ENCODE measurements around the gene PPP1R18.
"Not testable (repeated sequence)": the region's sequence is repeated elsewhere in the genome, so short reads cannot be mapped to it uniquely, and the experiment has no call there.

PPP1R18 gene

GRCh38 chr6:30672445-30673253 lies 13.8 kb downstream of the PPP1R18 start, which contains the start of gene DHX16:
DHX16 (minus strand) TSS chr6:30673006; CDS start chr6:30672841, 165 bp downstream.
- in situ Hi-C loops (cut with MboI; ENCODE audit: low sequenced_read_pairs) = no loop called here

DNA sequence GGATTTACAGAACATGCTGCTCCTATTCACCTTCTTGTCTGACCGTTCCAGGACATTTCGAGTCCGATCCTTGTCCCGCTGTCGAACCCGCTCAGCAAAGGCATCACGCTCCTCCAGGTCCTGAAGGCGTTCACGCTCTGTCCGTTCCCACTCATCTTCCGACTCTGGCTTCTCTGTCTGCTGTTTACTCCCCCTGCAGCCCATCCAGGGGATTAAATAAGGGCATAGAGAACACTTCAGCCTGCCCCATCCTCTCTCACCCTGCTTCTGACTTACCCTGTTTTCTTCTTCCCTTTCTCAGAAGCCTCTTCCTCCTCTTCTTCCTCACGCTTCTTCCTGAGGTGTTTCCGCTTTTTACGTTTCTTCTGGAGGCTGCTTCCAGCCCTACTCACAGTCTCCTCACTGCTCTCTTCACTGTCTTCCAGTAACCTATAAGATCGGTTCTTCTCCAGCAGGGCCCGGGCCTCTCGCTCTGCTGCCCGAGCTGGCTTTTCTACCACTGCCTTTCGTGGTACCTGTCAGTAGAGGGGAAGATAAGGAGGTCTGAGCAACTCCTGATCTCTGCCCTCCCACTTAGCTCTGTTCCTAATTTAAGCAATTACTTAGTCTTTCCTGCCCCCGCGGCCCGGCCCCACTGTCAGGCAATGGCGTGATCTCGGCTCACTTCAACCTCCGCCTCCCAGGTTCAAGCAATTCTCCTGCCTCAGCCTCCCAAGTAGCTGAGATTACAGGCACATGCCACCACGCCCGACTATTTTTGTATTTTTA lies 15.5 kb downstream of the PPP1R18 start:
- in situ Hi-C loops (cut with MboI; ENCODE audit: low sequenced_read_pairs) = no loop called here

- in situ Hi-C loops (cut with MboI; ENCODE audit: low sequenced_read_pairs) = not testable (repeated sequence)
Measured at GRCh38 chr6:30666300-30666699, 20.1 kb downstream of the PPP1R18 start.

DNA sequence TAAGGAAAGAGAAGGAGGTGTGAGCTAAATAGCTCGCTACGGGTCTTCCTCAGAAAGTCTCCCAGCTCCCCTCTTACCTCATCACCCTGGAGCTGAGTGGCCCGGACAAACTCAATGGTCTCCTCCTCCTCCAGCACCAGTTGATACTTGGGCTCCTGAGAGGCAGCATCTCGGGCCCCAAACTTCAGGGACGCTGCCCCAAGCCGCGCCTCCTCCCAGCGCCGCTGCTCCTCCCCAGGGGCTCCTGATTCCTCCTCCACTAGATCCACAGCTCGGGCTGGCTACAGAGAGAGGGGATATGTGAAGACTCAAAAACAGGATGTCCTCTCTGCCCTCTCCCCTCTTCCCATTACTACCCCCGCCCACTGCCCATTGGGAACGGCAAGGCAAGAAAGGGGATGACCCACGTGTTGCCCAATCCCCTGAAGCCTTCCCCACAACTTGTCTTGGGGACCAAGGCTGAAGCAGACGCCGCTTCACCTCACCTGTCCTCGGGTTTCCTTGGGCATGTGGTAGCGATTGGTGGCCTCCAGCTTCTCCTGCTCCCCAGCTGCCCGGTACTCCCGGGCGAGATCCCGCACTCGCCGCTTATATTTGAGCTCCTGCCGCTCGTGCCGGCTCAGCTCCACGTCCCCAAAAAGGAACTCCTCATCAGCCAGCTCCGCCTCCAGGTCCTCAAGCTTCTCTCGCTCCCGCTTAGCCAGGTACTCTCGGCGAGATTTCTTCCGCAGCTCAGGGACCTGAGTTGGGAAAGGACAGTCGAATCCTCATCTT lies 21.3 kb downstream of the PPP1R18 start:
- in situ Hi-C loops (cut with MboI; ENCODE audit: low sequenced_read_pairs) = no loop called here

DNA sequence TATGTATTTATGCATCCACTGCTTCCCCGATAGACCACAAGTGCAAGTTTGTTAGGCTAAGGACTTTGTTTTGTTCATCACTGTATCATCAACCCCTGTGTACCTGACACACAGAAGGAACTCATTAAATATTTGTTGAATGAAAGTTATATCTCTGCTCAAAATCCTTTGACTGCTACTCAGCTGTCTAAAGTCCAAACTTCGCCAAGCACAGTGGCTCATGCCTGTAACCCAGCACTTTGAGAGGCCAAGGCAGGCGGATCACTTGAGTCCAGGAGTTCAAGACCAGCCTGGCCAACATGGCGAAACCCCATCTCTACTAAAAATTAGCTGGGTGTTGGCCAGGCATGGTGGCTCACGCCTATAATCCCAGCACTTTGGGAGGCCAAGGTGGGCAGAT lies 28.5 kb downstream of the PPP1R18 start:
- in situ Hi-C loops (cut with MboI; ENCODE audit: low sequenced_read_pairs) = not testable (repeated sequence)

DNA sequence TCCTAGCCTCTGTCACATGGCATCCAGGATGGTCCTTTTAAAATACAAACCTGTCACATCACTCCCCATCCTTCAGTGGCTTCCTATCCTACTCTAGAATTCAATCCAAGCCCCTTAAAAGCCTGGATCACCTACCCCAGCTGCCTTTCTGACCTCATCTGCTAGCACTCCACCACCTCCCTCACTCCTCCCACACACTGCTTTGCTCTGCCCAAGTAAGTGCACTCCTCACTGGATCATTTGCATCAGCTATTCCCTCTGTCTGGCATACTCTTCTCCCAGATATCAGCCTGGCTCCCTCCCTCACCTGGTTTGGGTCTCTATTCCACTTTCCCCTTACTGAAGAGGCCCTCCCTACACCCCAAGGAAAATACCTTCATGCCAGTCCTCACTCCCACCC lies 29.0 kb downstream of the PPP1R18 start:
- in situ Hi-C loops (cut with MboI; ENCODE audit: low sequenced_read_pairs) = no loop called here

DNA sequence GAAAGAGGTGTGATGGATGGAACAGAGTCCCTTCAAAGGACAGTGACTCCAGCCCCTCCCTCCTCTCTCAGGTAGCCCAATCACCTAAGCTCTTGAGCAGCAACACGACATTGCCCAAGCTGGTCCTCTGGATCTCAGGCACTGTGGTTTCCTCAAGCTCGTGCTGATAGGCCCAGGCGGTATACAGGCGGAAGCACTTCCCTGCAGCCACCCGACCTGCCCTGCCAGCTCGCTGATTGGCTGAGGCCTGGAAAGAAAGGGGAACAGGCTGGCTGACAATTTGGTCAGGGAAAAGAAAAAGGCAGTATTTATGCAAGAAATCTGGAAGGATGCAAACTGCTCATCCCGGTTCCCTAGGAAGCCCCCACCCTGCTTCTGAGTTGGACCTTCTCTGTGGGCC lies 29.9 kb downstream of the PPP1R18 start:
- in situ Hi-C loops (cut with MboI; ENCODE audit: low sequenced_read_pairs) = no loop called here

DNA sequence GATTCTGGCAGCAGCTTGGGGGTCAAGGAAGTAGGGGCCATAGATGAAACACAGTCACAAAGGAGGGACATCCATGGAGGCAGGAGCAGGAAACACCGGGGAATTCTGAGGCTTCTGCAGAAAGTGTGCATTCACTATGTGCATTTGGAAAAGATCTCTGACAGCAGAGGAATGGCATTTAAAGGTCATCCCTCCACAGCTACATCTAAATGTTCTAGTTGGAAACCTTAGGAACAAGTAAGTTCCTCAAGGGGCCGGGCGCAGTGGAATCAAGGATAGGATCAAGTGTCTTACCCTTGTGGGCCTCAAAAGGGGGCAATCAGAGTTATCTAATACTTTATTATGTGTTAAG lies 30.7 kb downstream of the PPP1R18 start:
- in situ Hi-C loops (cut with MboI; ENCODE audit: low sequenced_read_pairs) = no loop called here

GRCh38 chr6:30654798-30655742 lies 31.4 kb downstream of the PPP1R18 start:
- in situ Hi-C loops (cut with MboI; ENCODE audit: low sequenced_read_pairs) = no loop called here

DNA sequence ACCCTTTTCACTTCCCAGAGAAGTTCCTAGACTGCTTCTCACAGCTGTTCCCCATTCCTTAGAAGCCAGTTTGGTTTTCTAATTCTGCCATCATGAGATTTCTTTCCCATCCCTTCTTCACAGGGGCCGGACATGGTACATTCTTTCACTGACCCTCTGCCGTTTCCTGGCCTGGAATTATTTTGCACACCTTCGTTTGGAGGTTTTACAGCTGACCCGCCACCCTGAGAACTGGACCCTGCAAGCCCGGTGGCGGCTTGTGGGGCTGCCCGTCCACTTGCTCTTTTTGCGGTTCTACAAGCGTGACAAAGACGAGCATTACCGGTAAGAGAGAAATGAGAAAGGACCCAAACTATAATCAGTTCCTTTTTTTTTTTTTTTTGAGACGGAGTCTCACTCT lies 35.3 kb downstream of the PPP1R18 start:
- in situ Hi-C loops (cut with MboI; ENCODE audit: low sequenced_read_pairs) = no loop called here

DNA sequence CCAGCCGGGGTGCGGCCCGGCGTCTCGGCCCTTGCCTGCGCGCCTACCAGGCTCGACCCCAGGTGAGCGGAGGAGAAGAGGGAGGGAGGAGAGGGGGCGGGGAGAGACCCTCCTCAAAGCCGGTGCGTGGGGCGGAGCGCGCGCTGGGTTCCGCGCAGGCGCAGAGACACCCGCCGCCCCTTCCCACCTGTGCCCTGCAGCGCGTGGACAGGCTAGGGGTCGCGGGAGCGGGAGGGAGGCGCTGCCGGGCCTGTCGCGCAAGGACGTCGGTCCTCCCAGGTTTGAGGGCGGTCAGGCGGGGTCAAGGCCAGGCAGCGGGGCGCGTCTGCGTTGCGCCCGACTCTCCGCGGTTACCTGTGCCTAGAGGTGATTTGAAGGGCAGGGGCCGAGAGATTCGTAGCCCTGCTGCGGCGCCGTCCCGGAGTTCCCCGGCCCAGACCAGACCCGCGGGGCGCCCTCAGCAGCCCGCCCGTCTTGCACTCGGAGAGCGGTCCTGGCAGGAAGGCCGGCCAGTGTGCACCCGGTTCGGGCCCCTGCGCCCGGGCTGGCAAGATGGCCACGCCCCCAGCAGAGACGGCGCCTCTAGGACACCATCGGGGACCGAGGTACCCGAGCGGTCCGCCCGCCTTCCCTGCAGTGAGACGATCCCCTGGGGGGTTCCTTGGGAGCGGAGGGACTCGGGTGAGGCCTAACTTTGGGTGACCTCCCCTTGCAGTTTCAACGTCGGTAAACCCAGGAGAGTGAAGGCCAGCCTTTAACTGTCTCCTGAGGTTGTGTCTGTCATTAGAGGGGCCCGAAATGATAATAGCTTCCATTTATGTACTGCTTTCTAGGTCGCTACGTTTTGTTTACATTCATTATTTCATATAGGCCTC lies 39.0 kb downstream of the PPP1R18 start:
- in situ Hi-C loops (cut with MboI; ENCODE audit: low sequenced_read_pairs) = no loop called here

DNA sequence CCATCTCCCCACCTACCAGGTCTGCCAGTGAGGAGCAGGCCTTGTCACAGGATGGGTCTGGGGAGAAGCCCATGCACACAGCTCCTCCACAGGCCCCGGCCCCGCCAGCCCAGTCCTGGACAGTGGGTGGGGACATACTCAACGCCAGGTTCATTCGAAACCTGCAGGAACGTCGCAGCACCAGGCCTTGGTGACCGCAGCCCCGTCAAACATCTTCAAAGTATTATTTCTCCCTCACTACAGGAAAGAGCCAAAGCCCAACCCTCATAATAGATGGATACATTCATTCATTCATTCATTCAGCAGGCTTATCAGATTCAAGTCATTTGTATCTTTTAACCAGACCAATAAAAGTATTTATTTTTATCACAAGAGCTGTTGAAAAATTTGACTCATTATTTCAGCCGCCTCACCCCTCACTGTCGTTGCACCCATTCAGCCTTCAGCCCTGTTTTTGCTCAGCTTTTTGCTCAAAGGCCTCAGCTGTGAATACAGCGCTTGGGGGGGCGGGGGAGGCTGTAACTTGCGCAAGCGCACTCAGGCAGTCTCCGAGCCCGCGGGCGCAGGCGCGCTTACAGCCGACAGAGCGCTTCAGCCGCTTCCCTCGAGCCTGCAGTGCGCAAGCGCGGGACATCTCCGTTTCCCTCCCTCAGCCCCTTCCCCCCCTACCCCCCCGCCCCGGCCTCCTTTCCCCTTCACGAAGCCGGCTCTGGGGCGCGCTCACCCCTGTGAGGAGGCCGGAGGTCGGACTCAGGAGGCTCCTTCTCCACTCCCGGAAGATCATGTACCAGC lies 39.8 kb downstream of the PPP1R18 start, which contains the start of gene C6orf136:
Gene C6orf136, plus strand, starts transcription at position 684 of the 792 bp plus-strand sequence. Its CDS starts 99 bp downstream, at position 783.
- in situ Hi-C loops (cut with MboI; ENCODE audit: low sequenced_read_pairs) = no loop called here

DNA sequence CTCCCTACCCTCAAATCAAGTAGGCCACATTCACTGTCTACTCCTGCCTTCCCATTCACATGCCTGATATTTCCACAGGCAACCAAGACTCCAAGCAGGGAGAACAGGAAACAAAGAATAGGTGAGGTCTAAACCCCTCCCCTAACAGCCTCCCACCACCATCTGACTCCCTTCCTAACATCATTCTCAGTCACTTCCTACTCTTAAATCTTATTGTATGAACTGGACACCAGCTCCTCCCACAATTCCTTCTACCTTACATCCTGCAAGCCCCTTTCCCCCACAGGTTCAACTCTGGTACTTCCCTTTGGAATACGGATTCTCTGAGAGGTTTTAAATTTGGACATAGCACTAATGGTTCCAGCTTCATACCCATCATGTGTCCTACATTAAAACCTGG lies 40.5 kb downstream of the PPP1R18 start:
- in situ Hi-C loops (cut with MboI; ENCODE audit: low sequenced_read_pairs) = no loop called here

DNA sequence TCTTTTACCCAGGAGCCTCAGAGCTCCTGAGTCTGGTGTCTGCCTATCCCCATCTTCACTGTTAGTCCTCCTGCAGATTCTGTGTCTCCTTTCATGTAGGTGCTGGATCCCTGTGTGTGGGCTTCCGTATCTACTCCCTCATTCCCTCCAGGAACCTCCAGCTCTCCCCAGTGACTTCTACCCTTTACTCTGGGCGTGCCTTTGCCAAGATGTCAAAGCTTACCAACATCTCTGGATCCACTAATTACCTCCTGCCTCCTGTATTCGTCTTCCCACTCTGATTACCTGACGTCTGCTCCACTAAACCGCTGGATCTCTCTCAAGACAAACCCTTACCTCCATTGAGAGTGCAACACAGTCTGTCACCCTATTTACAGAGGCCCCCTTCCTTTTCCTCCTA lies 41.7 kb downstream of the PPP1R18 start:
- in situ Hi-C loops (cut with MboI; ENCODE audit: low sequenced_read_pairs) = no loop called here

DNA sequence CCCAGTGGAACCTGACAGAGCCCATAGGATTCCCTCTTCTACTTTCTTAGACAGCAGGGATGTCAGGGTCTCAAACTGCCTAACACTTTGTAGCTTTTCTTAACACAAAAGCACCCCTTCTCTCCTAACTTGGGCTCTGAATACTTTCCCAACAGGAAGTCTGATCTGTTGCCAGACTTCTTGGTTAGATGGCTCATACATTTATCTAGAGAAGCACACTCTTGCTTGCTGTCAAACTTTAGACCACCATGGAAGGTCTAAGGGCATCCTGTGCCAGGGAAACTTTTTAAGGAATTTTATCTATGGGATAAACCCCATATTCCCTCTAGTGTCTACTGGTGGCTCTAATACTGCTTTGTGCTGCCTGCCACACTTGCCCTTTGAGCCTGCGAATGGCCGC lies 42.8 kb downstream of the PPP1R18 start:
- in situ Hi-C loops (cut with MboI; ENCODE audit: low sequenced_read_pairs) = no loop called here

DNA sequence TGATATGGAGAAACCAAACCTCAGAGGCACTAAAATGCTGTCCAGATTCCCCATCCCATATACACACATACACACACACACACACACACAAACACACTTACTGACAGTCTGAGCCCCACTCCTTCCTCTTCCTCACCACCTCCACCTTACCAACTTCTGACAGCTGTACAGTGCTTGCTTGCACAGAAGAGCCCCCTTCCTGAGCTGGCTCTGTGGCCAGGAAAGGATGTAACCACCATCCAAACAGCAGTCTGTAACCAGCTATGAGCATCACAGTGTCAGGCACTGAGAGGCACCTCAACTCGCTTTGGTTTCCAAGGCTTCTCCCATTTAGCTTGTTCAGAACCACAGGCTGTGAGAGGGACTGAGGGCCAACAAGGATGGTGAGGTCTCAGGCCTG lies 45.4 kb downstream of the PPP1R18 start:
- in situ Hi-C loops (cut with MboI; ENCODE audit: low sequenced_read_pairs) = no loop called here

DNA sequence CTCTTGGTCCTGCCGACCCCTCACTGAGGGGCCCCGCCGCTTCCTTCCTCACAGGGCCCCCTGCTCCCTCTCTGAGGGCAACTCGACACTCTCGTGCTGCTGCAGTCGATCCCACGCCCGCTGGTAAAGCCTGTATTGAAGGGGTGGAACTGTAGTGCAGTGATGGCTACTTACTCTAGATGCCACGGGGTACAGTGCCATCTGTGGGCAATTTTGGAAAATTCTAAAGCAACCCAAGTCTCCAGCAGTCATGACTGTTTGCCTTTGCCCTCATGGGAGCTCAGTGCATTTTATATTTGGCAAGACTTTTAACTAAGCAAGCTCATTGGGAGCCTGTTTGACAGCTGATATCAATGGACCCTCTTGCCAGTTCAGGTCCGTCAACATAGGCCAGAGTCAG lies 46.0 kb downstream of the PPP1R18 start:
- in situ Hi-C loops (cut with MboI; ENCODE audit: low sequenced_read_pairs) = no loop called here

- in situ Hi-C loops (cut with MboI; ENCODE audit: low sequenced_read_pairs) = no loop called here
Measured at GRCh38 chr6:30635834-30636233, 50.6 kb downstream of the PPP1R18 start.
